Left hindlimb (tissue), 1 donor: Measurements from ENCODE around the gene ZNF658.
"Not testable (repeated sequence)": the region's sequence is repeated elsewhere in the genome, so short reads cannot be mapped to it uniquely, and the experiment has no call there.

Experiments
- DNase-seq: peaks from one replicate; pipeline ENCODE4 v3.0.0-alpha.2; 2018

Gene ZNF658

DNA sequence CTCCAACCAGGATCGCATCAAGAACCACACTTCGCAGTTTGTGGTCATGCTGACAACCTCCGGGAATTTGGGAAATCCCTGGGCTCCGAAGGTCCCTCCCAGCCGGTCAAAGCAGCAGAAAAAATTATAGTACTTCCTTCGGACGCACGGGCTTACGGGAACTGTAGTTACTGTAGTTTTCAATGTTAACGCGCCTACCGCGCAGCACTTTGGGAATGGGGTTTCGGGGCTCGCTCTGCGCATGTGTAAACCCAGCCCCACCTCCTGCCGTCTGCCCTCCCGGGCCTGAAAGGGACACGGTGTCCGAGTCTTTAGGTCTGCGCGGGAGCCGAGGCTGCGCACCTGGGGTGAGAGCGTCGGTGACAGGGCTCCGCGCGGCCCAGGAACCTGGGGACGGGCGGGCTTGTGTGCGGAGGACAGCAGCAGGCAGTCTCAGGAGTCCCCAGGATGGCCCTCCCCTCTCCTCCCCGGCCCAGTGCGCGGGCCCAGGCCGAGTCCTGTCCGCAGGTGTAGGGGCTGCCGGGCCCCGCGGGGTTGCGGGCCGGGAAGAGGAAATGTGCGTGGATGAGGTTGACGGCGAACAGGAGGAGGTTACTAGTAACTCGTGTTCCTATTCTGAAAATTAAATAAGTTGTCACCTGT lies at the start of gene ZNF658:
ZNF658 (plus strand) TSS at position 236 of the 642 bp plus-strand sequence. CDS start 2,837 bp downstream, outside the sequence.
- peak; percentile 87 for DNase-seq

DNA sequence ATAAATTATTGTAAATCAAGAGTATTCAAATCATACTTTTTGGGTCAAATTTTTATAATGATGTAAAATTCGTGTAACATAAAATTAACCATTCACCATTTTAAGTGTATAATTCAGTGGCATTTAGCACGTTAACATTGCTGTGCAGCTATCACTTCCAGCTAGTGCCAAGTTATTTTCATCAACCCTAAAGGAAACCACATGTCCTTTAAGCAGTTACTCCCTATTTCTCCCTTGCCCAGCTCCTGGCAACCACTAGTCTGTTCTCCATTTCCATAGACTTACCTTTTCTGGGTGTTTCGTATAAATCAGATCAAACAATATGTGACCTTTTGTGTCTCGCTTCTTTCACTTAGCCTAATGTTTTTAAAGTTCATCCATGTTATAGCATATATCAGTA lies 38.8 kb upstream of the ZNF658 start:
- not testable (repeated sequence) for DNase-seq

DNA sequence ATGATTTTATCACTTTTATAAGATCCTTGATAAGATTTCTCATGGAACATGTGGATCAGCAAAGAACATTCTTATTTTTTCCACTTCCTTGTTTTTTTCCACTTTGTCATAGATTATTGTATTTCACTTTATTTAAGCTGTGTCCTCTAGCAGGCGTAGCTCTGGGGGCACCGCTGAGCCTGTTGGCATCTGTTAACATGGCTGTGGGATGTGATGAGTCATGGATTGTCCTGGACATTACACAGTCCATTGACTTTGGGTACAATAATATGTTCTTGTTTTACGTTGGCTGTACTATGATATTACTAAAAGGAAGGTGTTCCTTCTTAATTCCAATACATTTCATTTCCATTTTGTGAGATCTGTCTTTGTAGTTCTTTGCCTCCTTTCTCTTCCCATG lies 31.9 kb upstream of the ZNF658 start:
- not testable (repeated sequence) for DNase-seq

DNA sequence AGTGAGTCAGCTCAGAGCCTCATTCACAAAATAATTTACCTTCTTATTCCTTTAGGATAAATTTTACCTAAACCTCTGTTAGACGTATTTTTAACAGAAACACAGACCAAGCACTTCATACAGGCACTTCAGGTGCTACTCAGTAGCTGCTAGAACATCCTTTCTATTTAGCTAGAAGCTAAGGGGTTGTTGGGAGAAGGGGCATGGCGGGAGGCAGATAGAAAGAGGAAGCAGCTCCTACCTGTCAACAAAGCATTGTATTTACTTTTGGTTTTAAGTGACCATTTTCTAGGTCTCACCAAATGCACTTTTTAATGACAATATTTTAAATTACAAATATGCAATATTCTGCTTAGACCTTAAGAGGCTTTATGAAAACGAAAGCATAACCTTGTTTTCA lies 19.9 kb upstream of the ZNF658 start:
- not testable (repeated sequence) for DNase-seq

DNA sequence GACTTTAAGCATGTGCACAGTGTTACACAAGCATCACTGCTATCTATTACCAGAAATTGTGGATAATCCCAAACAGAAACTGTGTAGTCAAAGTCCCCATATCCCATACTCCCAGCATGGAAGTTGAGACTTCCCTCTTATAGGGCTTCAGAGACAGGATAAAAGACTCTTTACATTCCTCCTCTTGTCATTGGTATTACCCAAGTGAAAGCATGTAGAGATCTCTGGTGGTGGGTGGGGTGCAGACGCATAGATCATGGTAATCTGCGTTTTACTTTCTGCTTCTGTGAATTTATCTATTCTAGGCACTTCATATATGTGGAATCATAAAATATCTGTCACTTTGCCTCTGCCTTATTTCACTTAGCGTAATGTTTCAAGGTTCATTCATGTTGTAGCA lies 18.7 kb upstream of the ZNF658 start:
- not testable (repeated sequence) for DNase-seq

DNA sequence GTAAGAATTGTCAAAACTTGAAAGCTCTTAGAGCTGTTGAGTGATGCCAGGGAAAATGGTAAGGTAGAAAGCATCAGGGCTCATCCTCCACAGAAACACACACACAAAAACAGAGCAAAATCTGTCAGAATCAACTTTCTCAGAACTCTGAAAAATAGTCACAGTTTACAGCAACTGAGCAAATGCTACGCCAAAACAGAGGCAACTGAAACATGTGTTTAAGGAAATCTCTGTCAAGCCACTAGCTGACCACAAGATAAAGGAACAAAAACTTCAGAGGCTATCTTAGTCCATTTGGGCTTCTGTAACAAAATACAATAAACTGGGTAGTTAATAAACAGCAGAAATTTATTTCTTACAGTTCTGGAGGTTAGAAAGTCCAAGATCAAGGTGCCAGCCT lies 10.2 kb upstream of the ZNF658 start:
- not testable (repeated sequence) for DNase-seq

DNA sequence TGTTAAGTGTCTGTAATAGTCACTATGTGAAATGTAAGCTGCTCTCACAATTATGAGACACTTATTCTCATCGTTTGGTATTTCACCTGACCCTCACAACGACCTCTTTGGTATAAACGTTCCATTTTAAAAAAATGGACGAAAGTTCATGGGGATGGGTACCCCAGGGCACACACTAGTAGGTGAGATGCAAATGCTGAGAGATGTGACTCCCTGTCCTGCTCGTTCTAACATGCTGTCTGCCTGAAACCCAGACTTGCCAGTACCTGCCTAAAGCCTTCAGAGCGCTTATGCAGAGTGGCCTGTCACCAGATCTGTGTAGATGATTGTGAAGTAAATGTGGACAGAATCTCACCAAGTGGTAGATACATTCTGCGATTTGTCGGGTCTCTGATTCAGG lies 616 bp downstream of the ZNF658 start:
- DNase-seq = peak; percentile 7

DNA sequence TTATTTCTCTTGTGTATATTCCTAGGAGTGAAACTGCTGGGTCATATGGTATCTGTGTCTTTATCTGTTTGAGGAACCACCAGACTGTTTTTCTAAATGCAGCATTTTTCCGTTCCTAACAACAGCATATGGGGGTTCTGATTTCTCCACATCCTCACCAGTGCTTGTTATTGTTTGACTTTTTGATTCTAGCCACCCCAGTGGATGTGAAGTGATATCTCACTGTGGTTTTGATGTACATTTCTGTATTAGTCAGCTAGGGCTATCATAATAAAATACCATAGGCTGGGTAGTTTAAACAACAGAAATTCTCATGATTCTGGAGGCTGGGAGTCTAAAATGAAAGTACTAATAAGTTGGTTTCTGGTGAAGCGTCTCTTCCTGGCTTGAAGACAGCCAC lies 9.0 kb downstream of the ZNF658 start:
- not testable (repeated sequence) for DNase-seq

DNA sequence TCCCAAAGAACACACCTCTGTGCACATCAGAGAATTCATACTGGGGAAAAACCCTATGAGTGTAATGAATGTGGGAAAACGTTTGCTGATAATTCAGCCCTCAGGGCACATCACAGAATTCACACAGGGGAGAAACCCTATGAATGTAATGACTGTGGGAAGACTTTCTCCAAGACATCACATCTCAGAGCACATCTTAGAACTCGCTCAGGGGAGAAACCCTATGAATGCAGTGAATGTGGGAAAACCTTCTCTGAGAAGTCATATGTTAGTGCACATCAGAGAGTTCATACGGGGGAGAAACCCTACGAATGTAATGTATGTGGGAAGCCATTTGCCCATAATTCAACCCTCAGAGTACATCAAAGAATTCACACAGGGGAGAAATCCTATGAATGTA lies 19.5 kb downstream of the ZNF658 start:
- not testable (repeated sequence) for DNase-seq

DNA sequence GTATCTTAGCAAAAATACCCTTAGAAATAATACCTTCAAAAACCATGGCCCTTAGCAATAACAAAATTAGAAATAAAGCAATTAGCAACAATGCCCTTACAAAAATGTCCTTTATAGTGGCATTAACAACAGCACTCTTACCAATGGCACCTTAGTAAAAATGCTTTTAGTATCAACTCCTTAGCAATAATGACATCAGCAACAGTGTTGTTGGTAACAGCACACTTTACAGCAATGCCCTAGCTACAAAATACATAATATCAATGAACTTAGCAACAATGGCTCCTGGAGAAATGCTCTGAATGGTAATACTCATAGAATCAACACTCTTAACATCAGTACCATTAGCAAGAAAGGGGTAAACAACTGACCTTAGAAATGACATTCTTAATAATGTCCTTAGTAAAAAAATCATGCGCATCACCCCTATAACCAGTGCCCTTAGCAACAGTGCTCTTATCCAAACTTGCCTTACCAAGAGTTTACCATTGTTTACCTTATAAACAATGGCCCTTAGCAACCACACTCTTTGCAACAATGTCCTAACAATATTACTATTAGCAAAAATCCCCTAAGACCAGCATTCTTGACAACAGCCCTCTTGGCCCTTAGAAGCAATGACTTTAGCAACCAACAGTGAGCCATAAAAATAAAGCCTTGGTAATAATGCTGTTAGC lies 35.8 kb downstream of the ZNF658 start:
- not testable (repeated sequence) for DNase-seq

DNA sequence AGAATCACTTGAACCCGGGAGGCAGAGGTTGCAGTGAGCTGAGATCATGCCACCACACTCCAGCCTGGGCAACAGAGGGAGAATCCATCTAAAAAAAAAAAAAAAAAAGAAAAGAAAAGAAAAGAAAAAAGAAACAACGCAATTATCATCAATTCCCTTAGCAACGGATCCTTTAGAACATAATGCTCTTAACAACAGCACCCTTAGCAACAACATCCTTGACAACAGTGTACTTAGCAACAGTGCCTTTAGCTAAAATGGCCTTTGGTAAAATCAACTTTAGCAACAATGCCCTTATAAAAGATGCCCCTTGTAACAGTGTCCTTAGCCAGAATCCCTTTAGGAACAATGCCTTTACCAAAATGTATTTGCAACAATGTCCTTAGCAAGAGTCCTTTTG lies 37.1 kb downstream of the ZNF658 start:
- not testable (repeated sequence) for DNase-seq

DNA sequence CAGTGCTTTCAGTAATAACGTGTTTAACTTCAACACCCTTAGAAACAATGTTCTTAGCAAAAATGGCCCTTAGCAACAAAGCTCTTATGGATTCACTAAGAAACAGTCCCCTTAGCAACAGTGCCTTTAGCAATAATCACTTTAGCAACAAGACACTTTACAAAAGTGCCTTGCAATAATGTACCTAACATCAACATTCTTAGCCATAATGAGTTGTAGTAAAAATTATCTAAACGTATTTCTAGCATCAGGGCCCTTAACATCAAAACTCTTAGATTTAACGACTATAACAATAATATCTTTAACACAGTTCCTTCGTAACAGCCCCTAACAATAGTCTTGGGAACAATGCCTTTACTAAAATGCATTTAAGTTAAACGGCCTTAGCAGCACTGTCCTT lies 37.8 kb downstream of the ZNF658 start:
- DNase-seq = not testable (repeated sequence)

DNA sequence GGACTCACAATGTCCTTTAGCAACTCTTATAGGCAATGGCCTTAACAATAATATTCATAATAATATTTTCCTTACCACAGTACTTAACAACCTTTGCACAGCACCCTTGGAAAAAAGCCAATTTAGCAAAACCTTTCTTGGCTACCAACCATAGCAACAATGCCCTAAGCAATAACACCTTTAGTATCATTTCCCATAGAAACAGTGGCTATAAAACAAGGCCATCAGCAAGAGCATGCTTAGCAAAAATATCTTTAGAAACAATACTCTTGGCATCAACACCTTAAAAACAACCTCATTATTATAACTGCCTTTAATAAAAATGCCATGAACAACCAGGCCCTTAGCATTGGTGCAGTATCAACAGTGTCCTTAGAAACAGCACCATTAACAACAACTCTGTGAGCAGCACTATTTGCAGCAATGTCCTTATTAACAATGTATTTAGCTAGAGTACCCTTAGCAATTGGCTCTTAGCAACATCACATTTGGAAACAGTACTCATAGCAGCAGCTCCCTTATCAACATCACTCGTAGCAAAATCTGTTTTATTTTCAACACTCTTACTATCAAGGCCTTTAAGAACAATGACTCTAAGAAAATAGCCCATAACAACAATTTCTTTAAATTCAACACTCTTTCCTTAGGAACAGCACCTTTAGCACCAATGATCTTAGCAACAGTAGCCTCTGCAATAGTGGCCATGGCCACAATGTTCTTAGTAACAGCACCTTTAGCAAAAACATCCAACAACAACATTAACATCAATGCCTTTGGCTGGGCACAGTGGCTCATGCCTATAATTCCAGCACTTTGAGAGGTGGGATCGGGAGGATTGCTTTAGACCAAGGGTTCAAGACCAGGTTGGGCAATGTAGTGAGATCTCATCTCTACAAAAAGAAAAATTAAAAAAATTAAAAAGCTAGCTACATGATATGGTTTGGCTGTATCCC lies 39.6 kb downstream of the ZNF658 start:
- DNase-seq = not testable (repeated sequence)

DNA sequence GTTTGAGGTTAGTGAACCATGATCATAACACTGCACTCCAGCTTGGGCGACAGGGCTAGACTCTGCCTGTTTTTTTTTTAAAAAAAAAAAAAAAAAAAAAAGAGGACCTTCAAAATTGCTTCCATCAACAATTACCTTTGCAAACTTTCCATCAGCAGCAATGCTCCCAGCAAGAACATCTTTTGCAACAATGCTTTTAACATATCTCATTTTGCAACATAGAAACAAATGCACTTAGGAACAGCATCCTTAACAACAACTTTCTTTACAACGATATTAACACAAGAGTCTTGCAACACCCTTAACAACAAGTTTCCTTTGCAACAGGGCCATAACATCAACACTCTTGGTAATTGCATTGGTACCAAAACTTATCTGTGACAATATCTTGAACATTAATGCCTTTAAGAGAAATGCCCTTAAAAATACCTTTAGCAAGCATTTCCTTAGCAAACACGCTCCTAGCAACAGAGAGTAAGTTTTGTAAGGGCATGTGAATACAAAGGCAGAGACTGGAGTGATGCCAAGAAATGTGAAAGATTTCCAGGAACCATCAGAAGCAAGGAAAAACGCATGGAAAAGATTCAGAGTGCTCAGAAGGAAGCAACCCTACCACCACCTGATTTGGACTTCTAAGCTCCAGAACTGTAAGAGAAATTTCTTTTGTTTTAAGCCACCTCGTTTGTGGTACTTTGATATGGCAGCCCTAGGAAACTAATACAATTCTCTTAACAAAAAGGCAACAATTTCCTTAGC lies 42.1 kb downstream of the ZNF658 start:
- DNase-seq = peak; percentile 10

DNA sequence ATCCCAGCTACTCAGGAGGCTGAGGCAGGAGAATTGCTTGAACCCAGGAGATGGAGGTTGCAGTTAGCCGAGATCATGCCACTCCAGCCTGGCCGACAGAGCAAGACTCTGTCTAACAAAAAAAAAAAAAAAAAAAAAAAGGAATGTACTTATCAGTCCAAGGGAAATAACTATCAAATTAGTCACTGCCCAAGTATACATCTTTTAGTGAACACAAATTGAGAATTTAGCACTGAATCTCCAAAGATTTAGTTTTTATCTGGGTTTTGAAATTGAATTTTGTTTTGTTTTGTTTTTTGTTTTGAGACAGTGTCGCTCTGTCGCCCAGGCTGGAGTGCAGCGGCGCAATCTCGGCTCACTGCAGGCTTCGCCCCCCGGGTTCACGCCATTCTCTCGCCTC lies 52.1 kb downstream of the ZNF658 start:
- DNase-seq = not testable (repeated sequence)
